GM12873 (cell line): Measurements from ENCODE around the gene SLC29A2.

Source experiments
- TF ChIP-seq, protein P1 (sequence below): IDR thresholded peaks from 2 replicates; pipeline ENCODE4 v1.5.1; 2012; ENCODE audit warnings: low read depth, mild to moderate bottlenecking, moderate library complexity, low read length, control low read depth; ENCODE audit not compliant: insufficient read depth; ENCODE audit errors: missing control alignments

SLC29A2 gene

GRCh38 chr11:66362481-66363147 lies 8.9 kb downstream of the SLC29A2 start:
- TF ChIP-seq, protein P1, sequence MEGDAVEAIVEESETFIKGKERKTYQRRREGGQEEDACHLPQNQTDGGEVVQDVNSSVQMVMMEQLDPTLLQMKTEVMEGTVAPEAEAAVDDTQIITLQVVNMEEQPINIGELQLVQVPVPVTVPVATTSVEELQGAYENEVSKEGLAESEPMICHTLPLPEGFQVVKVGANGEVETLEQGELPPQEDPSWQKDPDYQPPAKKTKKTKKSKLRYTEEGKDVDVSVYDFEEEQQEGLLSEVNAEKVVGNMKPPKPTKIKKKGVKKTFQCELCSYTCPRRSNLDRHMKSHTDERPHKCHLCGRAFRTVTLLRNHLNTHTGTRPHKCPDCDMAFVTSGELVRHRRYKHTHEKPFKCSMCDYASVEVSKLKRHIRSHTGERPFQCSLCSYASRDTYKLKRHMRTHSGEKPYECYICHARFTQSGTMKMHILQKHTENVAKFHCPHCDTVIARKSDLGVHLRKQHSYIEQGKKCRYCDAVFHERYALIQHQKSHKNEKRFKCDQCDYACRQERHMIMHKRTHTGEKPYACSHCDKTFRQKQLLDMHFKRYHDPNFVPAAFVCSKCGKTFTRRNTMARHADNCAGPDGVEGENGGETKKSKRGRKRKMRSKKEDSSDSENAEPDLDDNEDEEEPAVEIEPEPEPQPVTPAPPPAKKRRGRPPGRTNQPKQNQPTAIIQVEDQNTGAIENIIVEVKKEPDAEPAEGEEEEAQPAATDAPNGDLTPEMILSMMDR = no peak

DNA sequence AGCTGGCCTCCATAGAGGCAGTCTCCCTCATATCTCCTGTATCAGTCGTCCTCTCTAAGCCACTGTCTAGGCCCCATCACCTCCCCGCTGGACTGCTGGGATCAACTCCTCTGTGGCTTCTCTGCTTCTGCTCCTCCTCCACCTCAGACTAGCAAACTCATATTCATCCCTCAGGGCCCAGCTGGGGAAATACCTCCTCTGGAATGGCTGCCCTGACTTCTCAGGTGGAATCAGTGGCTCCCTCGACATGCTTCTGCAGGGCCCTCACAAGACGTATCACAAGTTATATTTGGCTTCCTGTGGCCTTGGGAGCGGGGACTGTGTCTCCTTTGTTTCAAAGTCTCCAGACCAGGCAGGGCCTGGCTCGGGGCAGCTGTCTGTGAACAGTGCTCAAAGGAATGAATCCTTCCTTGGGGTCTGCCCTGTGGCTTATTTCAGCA lies 10.0 kb downstream of the SLC29A2 start:
- TF ChIP-seq, protein P1 = no peak

- TF ChIP-seq, protein P1 = no peak
Measured at GRCh38 chr11:66360406-66361073, 11.0 kb downstream of the SLC29A2 start.

DNA sequence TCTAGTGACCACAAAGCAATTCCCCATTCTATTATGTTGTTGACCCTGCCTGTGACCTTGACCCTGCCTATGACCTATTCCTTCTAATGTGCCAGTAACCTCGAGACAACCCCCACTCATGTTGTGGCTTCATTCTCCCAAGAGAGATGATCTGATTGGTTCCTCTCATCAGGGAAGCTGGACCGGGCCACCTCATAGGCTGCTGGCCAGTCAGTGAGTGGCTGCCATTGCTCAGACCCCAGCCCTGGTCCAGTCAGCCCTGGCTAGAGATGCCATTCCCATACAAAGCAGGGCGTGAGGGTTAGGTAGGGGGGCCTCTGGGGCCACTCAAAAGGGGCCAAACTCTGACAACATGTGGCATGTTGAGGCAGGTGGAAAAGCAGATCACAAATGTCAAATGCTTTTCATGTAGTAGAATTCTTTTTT lies 11.9 kb downstream of the SLC29A2 start:
- TF ChIP-seq, protein P1 = no peak

- TF ChIP-seq, protein P1 = no peak
Measured at GRCh38 chr11:66349084-66349386, 22.5 kb downstream of the SLC29A2 start.

DNA sequence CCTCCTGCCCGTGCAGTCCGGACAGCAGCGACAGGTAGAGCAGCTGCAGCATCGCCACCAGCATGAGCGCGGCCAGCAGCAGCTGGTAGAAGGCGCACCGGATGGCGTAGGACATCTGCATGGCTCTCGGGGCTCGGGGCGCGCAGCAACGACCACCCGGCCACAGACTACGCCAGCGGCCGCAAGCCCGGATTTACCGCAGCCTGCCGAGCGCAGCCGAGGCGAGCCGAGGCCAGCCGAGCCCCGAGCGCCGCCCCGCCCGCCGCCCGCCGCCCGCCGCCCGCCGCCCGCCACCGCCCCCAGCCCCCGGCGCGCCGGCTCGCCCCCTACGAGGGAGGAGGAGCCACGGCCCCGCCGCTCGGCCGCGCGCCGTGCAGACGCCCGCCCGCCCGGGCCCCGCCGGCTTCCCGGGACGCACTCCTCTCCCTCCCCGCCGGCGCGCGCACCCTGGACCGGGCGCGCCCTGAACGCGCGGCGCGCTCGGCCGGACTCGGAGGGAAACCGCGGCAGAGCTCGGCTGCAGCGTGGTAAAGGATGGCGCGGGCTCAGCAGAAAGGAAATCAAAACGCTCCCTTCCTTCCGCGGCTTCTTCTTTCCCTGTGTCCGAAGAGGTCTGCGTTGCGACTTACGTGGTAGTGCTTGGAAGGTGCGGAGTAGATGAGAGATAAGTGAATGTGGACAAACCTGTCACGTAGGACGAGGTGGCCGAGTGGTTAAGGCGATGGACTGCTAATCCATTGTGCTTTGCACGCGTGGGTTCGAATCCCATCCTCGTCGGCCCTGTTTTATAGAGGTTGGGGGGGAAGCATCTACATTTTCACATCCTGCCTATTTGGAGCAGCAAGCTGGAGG lies 23.9 kb downstream of the SLC29A2 start, which contains the start of gene B4GAT1:
B4GAT1 (minus strand) TSS at position 205 of the 852 bp plus-strand sequence; CDS start at position 121, 84 bp downstream.
- TF ChIP-seq, protein P1 = no peak
